Measurements from ENCODE around the gene NPIPB8. TPM values are rescaled to one million over a fixed set of nuclear protein-coding genes. Genes with fewer than 3 reads are reported as not detected.

NPIPB8 gene
- total RNA-seq (2022; extraction: Qiagen RNA extraction), result 0.31 to 0.52 TPM (median 0.47 TPM) in 5 replicates

GRCh38 chr16:28637765-28638164 is at the start of gene NPIPB8:
Gene NPIPB8 (plus strand): TSS chr16:28638065. CDS start chr16:28638361, 296 bp downstream.

GRCh38 chr16:28596840-28597691 is 40.8 kb upstream of the NPIPB8 start, which contains the start of gene SULT1A2:
Gene SULT1A2 (minus strand): TSS chr16:28597050. CDS start chr16:28595930, 1,120 bp downstream.

GRCh38 chr16:28609631-28610594 is 28.0 kb upstream of the NPIPB8 start, which contains the start of gene SULT1A1:
Gene SULT1A1 (minus strand): TSS chr16:28610044. CDS start chr16:28608855, 1,189 bp downstream.

Other genes starting within 250 kb of the NPIPB8 start
- 66.4 to 106 TPM (median 76.0 TPM) in 5 replicates for gene EIF3CL, start 234.2 kb upstream of the NPIPB8 start, total RNA-seq (2022; extraction: Qiagen RNA extraction)
- 0.08 to 0.41 TPM (median 0.17 TPM) in 4 of 5 replicates, not detected in the other for gene NPIPB7, start 165.7 kb upstream of the NPIPB8 start, total RNA-seq (2022; extraction: Qiagen RNA extraction)
- 21.9 to 38.9 TPM (median 35.1 TPM) in 5 replicates for gene CLN3, start 146.0 kb upstream of the NPIPB8 start, total RNA-seq (2022; extraction: Qiagen RNA extraction)
- 0.05 to 0.07 TPM (median 0.06 TPM) in 5 replicates for gene APOBR, start 143.4 kb upstream of the NPIPB8 start, total RNA-seq (2022; extraction: Qiagen RNA extraction)
- not detected in 5 replicates for gene IL27, start 131.2 kb upstream of the NPIPB8 start, total RNA-seq (2022; extraction: Qiagen RNA extraction)
- 13.2 to 19.8 TPM (median 14.3 TPM) in 5 replicates for gene NUPR1, start 99.1 kb upstream of the NPIPB8 start, total RNA-seq (2022; extraction: Qiagen RNA extraction)
- 19.5 to 24.2 TPM (median 21.4 TPM) in 5 replicates for gene SGF29, start 84.1 kb upstream of the NPIPB8 start, total RNA-seq (2022; extraction: Qiagen RNA extraction)
- 0.07 to 0.29 TPM (median 0.10 TPM) in 4 of 5 replicates, not detected in the other for gene SULT1A2, start 41.0 kb upstream of the NPIPB8 start, total RNA-seq (2022; extraction: Qiagen RNA extraction)
- 4.3 to 7.2 TPM (median 5.7 TPM) in 5 replicates for gene SULT1A1, start 28.0 kb upstream of the NPIPB8 start, total RNA-seq (2022; extraction: Qiagen RNA extraction)
- 202 to 359 TPM (median 356 TPM) in 5 replicates for gene EIF3C, start 73.4 kb downstream of the NPIPB8 start, total RNA-seq (2022; extraction: Qiagen RNA extraction)
- 1.4 to 2.3 TPM (median 1.7 TPM) in 5 replicates for gene NPIPB9, start 113.7 kb downstream of the NPIPB8 start, total RNA-seq (2022; extraction: Qiagen RNA extraction)
- gene ATXN2L, start 184.9 kb downstream of the NPIPB8 start, total RNA-seq (2022; extraction: Qiagen RNA extraction), result 94.5 to 143 TPM (median 129 TPM) in 5 replicates
- 216 to 313 TPM (median 305 TPM) in 5 replicates for gene TUFM, start 208.3 kb downstream of the NPIPB8 start, total RNA-seq (2022; extraction: Qiagen RNA extraction)
- 25.7 to 34.8 TPM (median 32.6 TPM) in 5 replicates for gene SH2B1, start 225.8 kb downstream of the NPIPB8 start, total RNA-seq (2022; extraction: Qiagen RNA extraction)
- 1.4 to 3.6 TPM (median 2.4 TPM) in 5 replicates for gene ATP2A1, start 240.4 kb downstream of the NPIPB8 start, total RNA-seq (2022; extraction: Qiagen RNA extraction)